GM12872 (cell line): ENCODE measurements around the gene ZNF136.

Experiments
- TF ChIP-seq, protein P1 (sequence below): IDR thresholded peaks from 3 replicates; pipeline ENCODE4 v1.5.1; 2011; ENCODE audit warnings: low read depth, mild to moderate bottlenecking, low read length, moderate library complexity; ENCODE audit not compliant: insufficient read depth

Gene ZNF136

DNA sequence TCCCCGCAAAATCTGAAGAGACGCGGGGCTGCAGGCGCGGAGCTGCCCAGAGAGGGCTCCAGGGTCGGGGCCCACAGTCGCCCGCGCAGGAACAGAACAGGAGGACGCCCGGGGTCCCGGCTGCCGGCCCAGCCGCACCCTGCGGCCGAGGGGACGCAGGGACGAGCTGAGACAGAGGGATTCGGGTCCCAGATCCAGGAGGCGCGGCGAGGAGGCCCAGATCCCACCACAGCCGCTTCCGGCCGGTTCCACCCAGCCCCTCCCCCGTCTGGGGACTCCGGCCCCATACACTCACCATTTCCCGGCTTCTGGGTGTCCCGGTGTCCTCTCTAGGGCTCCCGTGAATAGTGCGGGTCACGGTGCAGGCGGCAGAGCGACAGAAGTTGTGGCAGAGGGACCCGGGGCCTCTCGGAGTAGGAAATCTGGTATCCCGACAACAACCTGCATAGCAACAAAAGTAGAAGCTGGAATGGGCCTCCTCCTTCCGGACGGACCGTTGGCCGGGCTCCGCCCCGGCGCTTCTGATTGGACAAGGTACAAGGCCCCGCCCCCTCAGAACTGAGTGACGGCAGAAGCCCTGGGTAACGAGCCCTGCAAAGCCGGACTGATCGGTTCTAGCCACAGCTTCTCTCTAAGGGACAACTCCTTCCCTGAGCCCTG is 22.9 kb upstream of the ZNF136 start, which contains the start of gene ZNF20:
Gene ZNF20 (minus strand): TSS at position 466 of the 660 bp plus-strand sequence. CDS start 168 bp downstream, at position 298.
- TF ChIP-seq, protein P1, sequence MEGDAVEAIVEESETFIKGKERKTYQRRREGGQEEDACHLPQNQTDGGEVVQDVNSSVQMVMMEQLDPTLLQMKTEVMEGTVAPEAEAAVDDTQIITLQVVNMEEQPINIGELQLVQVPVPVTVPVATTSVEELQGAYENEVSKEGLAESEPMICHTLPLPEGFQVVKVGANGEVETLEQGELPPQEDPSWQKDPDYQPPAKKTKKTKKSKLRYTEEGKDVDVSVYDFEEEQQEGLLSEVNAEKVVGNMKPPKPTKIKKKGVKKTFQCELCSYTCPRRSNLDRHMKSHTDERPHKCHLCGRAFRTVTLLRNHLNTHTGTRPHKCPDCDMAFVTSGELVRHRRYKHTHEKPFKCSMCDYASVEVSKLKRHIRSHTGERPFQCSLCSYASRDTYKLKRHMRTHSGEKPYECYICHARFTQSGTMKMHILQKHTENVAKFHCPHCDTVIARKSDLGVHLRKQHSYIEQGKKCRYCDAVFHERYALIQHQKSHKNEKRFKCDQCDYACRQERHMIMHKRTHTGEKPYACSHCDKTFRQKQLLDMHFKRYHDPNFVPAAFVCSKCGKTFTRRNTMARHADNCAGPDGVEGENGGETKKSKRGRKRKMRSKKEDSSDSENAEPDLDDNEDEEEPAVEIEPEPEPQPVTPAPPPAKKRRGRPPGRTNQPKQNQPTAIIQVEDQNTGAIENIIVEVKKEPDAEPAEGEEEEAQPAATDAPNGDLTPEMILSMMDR = no peak

DNA sequence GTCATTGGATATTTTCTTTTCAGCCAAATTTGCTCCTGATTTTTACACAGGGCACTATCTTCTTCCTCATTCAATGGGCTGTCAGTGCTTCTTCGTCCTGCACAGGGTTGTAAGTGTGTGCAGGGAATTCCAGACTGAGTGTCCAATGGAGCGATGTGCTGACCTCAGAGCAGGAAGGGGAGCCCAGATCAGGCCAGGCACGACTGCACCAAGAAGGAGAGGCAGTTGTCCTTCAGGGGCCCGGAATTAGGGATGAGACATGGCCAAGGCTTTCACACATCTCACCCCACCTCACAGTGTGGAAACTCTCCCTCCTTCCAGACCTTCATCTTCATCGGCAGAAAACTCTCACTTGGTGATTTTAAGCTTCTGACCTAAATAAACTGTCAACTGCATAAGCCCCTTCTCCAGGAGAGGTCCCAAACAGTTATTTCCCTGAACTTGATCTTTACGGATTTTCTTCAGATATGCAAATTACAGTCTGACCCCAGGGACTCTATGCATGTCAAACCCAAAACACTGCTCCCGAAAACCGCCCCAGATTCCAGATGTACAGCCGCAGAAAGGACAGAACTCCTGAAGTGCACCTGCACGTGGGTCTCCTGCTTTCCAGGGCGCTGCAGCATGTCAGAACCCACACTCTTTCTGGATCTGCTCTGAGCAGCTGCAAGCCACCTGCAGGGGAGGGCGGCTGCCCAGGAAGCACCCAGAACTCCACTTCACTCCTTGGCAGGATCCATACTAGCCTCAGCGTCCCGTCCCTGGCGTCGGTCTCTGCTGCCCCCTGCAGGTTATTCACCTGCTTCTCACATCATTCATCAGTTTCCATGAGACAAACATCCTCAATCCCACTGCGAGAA is 22.1 kb upstream of the ZNF136 start:
- TF ChIP-seq, protein P1 = peak; percentile 91

DNA sequence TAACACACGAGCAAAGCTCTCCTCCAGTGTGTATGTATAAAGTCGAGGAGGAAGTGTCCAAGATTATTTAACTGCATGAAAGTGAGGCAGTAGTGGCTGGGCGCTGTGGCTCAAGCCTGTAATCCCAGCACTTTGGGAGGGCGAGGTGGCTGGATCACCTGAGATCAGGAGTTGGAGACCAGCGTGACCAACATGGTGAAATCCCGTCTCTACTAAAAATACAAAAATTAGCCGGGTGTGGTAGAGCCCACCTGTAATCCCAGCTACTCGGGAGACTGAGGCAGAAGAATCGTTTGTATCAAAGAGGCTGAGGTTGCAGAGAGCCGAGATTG is 21.5 kb upstream of the ZNF136 start:
- TF ChIP-seq, protein P1 = no peak

DNA sequence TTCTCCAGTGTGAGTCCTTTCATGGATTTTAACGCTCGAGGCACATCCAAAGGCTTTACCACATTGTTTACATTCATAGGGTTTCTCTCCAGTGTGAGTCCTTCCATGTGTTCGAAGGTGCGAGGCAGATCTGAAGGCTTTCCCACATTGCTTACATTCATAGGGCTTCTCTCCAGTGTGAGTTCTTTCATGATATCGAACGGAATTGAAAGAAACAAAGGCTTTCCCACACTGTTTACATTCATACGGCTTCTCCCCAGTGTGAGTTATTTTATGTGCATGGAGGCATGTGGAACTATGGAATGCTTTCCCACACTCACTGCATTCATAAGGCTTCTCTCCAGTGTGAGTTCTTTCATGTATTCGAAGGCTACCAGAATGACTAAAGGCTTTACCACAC is 17.5 kb upstream of the ZNF136 start:
- TF ChIP-seq, protein P1 = no peak

DNA sequence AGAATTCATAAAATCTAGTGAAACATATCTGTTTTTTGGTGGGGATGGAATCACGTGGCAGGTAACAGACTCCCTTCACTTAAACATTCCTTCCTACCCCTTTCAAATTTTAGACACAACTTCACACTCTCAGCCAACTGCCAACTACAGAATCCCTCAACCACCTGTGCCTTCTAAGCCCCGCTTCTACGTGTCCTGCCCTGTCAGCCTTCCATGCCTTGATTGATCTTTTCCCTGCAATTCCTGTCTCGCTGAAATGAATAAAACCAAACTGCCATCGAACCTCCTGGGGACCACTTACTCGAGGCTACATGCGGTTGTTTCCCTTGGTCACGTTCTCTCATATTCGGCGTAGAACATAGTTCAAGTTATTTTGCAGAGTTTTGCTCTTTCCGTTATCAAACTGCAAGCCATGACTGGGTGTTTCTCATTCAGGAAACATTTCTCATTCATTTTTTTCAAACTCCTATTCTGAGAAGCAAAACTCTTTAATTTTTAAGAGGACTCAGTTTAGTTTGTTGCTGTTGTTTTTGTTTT is 7.5 kb upstream of the ZNF136 start:
- TF ChIP-seq, protein P1 = no peak

DNA sequence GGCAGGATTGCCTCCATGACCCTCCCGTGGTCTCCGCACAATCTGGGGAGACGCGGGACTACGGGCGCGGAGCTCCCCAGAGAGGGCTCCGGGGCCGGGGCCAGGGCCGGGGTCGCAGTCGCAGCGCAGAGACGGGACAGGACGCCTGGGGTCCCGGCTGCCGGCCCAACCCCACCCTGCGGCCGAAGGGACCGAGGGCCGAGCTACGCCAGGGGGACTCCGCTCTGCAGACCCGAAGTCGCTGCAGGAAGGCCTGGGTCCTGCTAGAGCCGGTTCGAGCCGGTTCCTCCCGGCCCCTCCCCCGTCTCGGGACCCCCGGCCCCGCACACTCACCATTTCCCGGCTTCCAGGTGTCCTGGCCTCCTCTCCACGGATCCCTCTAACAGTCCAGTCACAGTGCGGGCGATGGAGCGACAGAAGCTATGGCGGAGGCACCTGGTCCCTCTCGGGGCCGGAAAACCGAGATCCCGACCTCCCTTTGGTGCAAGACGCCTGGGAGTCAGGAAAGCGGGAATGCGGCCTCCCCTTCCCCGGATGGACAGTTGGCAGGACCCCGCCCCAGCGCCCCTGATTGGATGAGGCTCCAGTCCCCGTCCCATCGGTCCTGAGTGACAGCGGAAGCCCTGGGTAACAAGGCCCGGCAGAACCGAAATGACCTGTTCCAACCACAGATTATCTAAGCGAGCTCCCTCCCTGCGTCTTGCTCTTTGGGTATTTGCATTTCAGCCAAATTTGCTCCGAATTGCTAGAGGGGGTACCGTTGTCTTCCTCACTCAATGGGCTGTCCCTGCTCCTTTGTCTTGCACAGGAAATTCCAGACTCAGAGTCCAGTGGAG is 6.5 kb upstream of the ZNF136 start, which contains the start of gene ZNF625:
Gene ZNF625 (minus strand): TSS at position 512 of the 836 bp plus-strand sequence. CDS start 176 bp downstream, at position 336.
- TF ChIP-seq, protein P1 = no peak
